NCI-H82 treated with DMSO at 0.1 percent for 48 hours (cell line): ENCODE data around the gene FCSK.
"Not testable (repeated sequence)": the region's sequence is repeated elsewhere in the genome, so short reads cannot be mapped to it uniquely, and the experiment has no call there.

Experiments used
- DNase-seq: peaks from one replicate; lab custom pipeline; 2025; ENCODE audit not compliant: unreplicated experiment; lab: John Stamatoyannopoulos, UW

Gene FCSK

GRCh38 chr16:70522216-70523075, 68.1 kb downstream of the FCSK start:
- no peak for DNase-seq

DNA sequence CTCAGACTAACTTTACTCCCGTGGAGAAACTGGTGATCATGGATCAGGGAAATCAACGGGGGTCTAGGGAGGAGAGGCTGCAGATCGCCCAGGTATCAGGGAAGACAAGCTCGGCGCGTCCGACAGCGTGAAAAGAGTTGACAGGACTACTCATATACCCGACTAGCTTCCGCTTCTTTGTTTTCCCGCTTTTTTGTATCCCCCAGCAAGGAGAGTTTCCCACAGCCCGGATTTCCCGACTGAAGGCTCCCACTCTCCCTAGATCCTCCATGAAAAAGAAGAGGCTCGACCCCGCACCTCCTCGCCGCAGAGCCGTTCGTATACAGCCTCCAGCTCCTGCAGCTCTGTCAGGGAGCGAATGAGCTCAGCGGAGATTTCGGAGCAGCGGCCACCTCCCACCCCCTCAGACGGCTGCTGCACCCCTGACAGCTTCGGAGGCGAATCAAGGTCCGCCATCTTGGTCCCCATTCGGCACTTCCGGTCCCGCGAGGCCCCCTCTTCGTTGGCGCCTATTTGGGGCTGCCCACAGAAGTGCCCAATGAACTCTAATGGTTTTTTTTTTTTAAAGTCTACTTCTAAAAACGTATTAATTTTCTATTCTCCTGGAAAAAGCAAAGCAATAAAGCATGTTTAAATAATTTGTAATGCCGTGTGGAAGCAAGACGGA, 68.8 kb downstream of the FCSK start, which contains the start of gene COG4:
Gene COG4 (minus strand): TSS at position 479 of the 667 bp plus-strand sequence. CDS start 11 bp downstream, at position 468.
- DNase-seq = peak; percentile 85

GRCh38 chr16:70523743-70524398, 69.5 kb downstream of the FCSK start, which contains the start of gene SF3B3:
Gene SF3B3 (plus strand): TSS chr16:70523816. CDS start chr16:70526657, 2,841 bp downstream.
- peak; percentile 85 for DNase-seq

DNA sequence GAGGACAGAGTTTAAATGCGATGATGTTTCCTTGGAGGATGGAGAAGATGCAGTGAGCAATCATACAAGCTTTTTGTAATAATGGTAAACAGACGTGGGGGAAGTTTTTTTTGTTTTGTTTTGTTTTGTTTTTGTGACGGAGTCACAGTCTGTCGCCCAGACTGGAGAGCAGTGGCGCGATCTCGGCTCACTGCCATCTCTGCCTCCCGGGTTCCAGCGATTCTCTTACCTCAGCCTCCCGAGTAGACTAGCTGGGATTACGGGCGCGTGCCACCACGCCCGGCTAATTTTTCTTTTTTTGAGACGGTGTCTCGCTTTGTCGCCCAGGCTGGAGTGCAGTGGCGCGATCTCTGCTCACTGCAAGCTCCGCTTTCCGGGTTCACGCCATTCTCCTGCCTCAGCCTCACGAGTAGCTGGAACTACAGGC, 70.0 kb downstream of the FCSK start:
- not testable (repeated sequence) for DNase-seq

- no peak for DNase-seq
Observed at GRCh38 chr16:70526403-70526802, 72.0 kb downstream of the FCSK start.

DNA sequence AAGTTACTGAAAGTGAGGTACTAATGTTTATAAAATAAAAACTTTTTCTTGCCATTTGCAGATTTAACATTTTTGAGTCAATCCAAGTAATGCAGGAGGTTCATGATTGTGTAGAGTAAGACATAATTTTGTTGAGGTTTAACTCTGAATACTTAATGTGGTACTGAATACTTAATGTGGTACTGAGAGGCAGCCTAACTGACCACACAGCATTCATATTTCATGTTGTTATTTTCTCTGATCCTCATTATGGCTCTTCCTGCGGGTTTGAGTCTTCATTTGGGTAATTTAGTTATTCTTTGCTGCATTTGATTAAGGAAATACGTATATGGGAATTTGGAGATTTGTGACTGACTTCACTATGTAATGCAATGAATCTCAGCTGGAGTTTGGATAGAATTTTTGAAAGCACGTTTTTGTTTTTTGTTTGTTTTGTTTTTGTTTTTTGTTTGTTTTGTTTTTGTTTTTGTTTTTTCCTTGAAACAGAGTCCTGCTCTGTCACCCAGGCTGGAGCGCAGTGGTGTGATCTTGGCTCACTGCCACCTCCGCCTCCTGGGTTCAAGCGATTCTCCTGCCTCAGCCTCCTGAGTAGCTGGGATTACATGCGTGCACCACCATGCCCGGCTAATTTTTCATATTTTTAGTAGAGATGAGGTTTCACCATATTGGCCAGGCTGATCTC, 73.1 kb downstream of the FCSK start:
- no peak for DNase-seq

DNA sequence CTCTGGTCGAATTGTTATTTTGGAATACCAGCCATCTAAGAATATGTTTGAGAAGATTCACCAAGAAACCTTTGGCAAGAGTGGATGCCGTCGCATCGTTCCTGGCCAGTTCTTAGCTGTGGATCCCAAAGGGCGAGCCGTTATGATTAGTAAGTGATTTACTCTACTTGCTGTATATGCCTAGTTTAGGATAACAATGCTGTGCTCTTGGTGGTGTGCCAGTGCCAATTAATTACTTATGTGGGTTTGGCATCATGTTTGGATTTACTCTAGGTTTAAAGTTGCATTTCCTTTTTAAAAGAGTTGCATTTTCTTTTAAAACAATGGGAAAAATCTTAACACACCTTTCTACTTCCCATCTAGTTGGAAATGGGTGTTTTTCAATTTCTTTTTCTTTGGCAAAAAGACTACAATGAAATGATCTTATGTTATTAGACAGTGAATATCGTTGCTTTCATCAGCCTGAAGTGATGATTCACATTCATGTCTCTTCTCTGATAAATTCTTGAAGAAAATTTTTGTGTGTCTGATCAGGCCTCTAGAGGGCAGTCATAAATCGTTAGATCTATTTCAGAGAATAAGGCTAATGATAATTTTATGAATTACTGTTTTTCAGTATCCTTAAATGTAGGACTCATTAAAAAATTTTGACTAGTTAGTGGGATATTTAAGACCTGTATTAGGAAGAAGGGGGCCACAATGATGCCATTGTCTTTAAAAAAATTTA, 74.8 kb downstream of the FCSK start:
- no peak for DNase-seq
